HTERT RPE-1 (cell line): ENCODE measurements around the gene MYBPC3.

Experiments used
- in situ Hi-C: fragments of 300-500 bp; cut with MboI; formaldehyde crosslinking; loops from 4 replicates; pipeline ENCODE4 v1.14.3; 2020; ENCODE audit warnings: low sequenced_read_pairs

MYBPC3 gene

GRCh38 chr11:47352556-47352955, at the start of gene MYBPC3:
Gene MYBPC3 (minus strand): TSS chr11:47352702. CDS start chr11:47352647, 55 bp downstream.
- in situ Hi-C loops, result no loop called here

- in situ Hi-C loops, result no loop called here
These were observed 48.3 kb upstream of the MYBPC3 start for GRCh38 chr11:47400768-47401279.

- in situ Hi-C loops, result no loop called here
These were observed 47.6 kb upstream of the MYBPC3 start for GRCh38 chr11:47399860-47400767.

- in situ Hi-C loops, result no loop called here
These were observed 46.0 kb upstream of the MYBPC3 start for GRCh38 chr11:47398551-47398950.

- in situ Hi-C loops, result no loop called here
These were observed 45.5 kb upstream of the MYBPC3 start for GRCh38 chr11:47398011-47398410.

- in situ Hi-C loops, result no loop called here
These were observed 43.5 kb upstream of the MYBPC3 start for GRCh38 chr11:47396049-47396320.

GRCh38 chr11:47395223-47396048, 42.9 kb upstream of the MYBPC3 start:
- in situ Hi-C loops, result no loop called here

- in situ Hi-C loops, result no loop called here
These were observed 42.1 kb upstream of the MYBPC3 start for GRCh38 chr11:47394322-47395222.

GRCh38 chr11:47394050-47394321, 41.5 kb upstream of the MYBPC3 start:
- in situ Hi-C loops, result no loop called here

GRCh38 chr11:47393163-47394049, 40.9 kb upstream of the MYBPC3 start:
- in situ Hi-C loops, result no loop called here

- in situ Hi-C loops, result no loop called here
These were observed 40.2 kb upstream of the MYBPC3 start for GRCh38 chr11:47392546-47393162.

- in situ Hi-C loops, result no loop called here
These were observed 39.4 kb upstream of the MYBPC3 start for GRCh38 chr11:47391711-47392432.

- in situ Hi-C loops, result no loop called here
These were observed 38.6 kb upstream of the MYBPC3 start for GRCh38 chr11:47391077-47391583.

- in situ Hi-C loops, result no loop called here
These were observed 37.9 kb upstream of the MYBPC3 start for GRCh38 chr11:47390422-47390760.

- in situ Hi-C loops, result no loop called here
These were observed 37.3 kb upstream of the MYBPC3 start for GRCh38 chr11:47389577-47390421.

GRCh38 chr11:47388697-47389576, 36.4 kb upstream of the MYBPC3 start:
- in situ Hi-C loops, result no loop called here
